ENCODE results near the gene TAS2R30.

DNA sequence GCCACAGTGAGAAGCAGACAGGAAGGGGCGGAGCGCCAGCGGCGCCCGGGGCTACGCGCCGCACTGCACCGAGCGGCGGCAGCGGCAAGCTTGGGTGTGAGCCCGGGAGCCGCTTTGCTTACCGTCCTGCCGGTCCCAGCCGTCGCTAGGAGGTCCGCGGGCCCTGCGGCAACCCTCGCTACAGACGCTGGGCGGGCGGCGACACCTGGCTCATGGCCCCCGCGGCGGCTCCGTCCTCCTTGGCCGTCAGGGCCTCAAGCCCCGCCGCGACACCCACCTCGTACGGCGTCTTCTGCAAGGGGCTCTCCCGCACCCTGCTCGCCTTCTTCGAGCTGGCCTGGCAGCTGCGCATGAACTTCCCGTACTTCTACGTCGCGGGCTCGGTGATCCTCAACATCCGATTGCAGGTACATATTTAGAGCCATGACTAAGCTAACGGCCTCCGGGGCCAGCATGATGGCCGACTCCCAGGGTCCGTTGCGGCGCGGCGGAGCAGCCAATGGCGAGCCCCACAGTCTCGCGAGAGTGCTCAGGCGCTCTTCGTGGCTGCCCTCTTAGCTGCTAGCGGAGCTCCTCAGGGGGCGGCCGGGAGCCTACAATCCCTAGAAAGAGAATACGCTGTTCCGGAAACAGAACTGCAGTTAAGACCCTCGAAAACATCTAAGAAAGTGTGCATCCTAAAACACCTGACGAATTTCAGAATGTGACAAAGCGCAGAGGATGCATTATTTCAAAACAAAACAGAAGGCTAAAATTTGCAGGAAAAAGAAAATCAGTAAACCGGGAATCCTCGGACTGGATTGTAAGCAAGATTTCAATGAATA is 36.9 kb upstream of the TAS2R30 start, which contains the start of gene SMIM10L1:
- TF ChIP-seq TAF1 (IDR thresholded peaks at IDR 0.05; ENCODE audit: borderline replicate concordance, insufficient read depth, low read length) (peak; percentile 63), POLR2AphosphoS5 (IDR thresholded peaks at IDR 0.05; ENCODE audit: low read depth, low read length) (peak; percentile 95)
- TF ChIP-seq, protein P1, sequence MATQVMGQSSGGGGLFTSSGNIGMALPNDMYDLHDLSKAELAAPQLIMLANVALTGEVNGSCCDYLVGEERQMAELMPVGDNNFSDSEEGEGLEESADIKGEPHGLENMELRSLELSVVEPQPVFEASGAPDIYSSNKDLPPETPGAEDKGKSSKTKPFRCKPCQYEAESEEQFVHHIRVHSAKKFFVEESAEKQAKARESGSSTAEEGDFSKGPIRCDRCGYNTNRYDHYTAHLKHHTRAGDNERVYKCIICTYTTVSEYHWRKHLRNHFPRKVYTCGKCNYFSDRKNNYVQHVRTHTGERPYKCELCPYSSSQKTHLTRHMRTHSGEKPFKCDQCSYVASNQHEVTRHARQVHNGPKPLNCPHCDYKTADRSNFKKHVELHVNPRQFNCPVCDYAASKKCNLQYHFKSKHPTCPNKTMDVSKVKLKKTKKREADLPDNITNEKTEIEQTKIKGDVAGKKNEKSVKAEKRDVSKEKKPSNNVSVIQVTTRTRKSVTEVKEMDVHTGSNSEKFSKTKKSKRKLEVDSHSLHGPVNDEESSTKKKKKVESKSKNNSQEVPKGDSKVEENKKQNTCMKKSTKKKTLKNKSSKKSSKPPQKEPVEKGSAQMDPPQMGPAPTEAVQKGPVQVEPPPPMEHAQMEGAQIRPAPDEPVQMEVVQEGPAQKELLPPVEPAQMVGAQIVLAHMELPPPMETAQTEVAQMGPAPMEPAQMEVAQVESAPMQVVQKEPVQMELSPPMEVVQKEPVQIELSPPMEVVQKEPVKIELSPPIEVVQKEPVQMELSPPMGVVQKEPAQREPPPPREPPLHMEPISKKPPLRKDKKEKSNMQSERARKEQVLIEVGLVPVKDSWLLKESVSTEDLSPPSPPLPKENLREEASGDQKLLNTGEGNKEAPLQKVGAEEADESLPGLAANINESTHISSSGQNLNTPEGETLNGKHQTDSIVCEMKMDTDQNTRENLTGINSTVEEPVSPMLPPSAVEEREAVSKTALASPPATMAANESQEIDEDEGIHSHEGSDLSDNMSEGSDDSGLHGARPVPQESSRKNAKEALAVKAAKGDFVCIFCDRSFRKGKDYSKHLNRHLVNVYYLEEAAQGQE (IDR thresholded peaks at IDR 0.05; ENCODE audit: insufficient read depth in 1 of 2, low read depth in 2 of 2, low read length in 2 of 2) = peak in 1 of 2 experiments; percentile 14; a peak in 1 of 4 replicates
